Adrenal gland (tissue), 12 donors: Measurements from ENCODE around the gene IRF8. TPM values are rescaled to one million over a fixed set of nuclear protein-coding genes. Genes with fewer than 3 reads are reported as not detected.

ENCODE experiments used
- DNase-seq, 7 donors: peaks; one replicate each; pipeline ENCODE4 v3.0.0-alpha.2; 2019 to 2020
- H3K27ac ChIP-seq, 5 donors: fragments of 200-600 bp; sonication (generic) in 4 of 5; 1 replicate in 3 of 5; 2 replicates in 2 of 5; pipeline versions ENCODE4 v1.5.1 to v1.8.0; 2016 to 2020; ENCODE audit warnings: mild to moderate bottlenecking in 1 of 5
- H3K27me3 ChIP-seq: fragments of 200-600 bp; 2 replicates; pipeline ENCODE4 v1.8.0; 2021
- H3K36me3 ChIP-seq, 2 donors: fragments of 200-600 bp; replicated peaks in 1 of 2; 1 replicate in 1 of 2; 2 replicates in 1 of 2; pipeline versions ENCODE4 v1.5.1 to v1.8.0; 2018 to 2022
- H3K4me1 ChIP-seq, 2 donors: fragments of 200-600 bp; replicated peaks in 1 of 2; 1 replicate in 1 of 2; 2 replicates in 1 of 2; pipeline versions ENCODE4 v1.5.1 to v1.8.0; 2018 to 2021
- H3K4me3 ChIP-seq, 4 donors: fragments of 200-600 bp; sonication (generic) in 3 of 4; one replicate each; pipeline ENCODE4 v1.5.1; 2016 to 2018
- H3K9me3 ChIP-seq, 3 donors: fragments of 200-600 bp; sonication (generic) in 1 of 3; replicated peaks in 1 of 3; 1 replicate in 2 of 3; 2 replicates in 1 of 3; pipeline versions ENCODE4 v1.5.1 to v1.8.0; 2016 to 2021
- POLR2A ChIP-seq, 2 donors: fragments of 450-650 bp; IDR thresholded peaks; one replicate each; pipeline ENCODE4 v1.6.1; 2017; ENCODE audit warnings: antibody characterized with exemption in 2 of 2, mild to moderate bottlenecking in 2 of 2, moderate library complexity in 1 of 2
- WGBS, 4 donors: extraction: QIAGEN DNeasy Blood & Tissue Kit in 2 of 4; methylation state at CpG; one replicate each; pipeline versions ENCODE4 v1.1.5 to v1.1.7; 2013 to 2017; 5-methylcytosine and 5-hydroxymethylcytosine counted together
- intact Hi-C, 2 donors: fragments of 100-400 bp; cut with DNase I; formaldehyde crosslinking; loops; one replicate each; pipeline versions ENCODE4 v1.14.1 to v1.15.0; 2022 to 2023
- polyA plus RNA-seq, 3 donors: library from polyadenylated mRNA; stranded (reverse); fragments of 200-250 nt in 2 of 3; fragments of 350-450 nt in 1 of 3; fragmentation: Illumina TruSeq in 1 of 3; extraction: RNeasy Lipid Tissue Mini Kit (QIAGEN cat#74804) in 1 of 3; gene quantifications; one replicate each; pipeline ENCODE4 v1.2.3, GENCODE V29; 2013 to 2014
- total RNA-seq, 9 donors: library from RNA; depleted of rRNA in 4 of 9; stranded (reverse); fragments of >200 nt in 4 of 9; fragments of 120-200 nt in 1 of 9; fragmentation: NEBNext Ultra II Directional in 1 of 9; extraction: Animal tissue kit (Norgen Biotek cat#: 25700) in 1 of 9; gene quantifications; one replicate each; pipeline versions ENCODE4 v1.1.0 to v1.2.4, GENCODE V29; 2013 to 2023
- TF ChIP-seq, protein P1 (sequence below), 6 experiments: fragments of 450-650 bp in 4 of 6; fragments of 200-600 bp in 2 of 6; sonication (generic) in 1 of 6; IDR thresholded peaks; 1 replicate in 5 of 6; 2 replicates in 1 of 6; pipeline versions ENCODE4 v1.5.1 to v1.8.0; 2016 to 2021; ENCODE audit warnings: antibody characterized with exemption in 6 of 6, mild to moderate bottlenecking in 2 of 6, moderate library complexity in 1 of 6
- donor health status: healthy with polysubstance abuse.
- donor health status: Bipolar disorder and iron deficiency.
- donor health status: DM: yes; HTN: yes; CAD: no.
- donor health status: DM: no; HTN: no; CAD: no.
- donor health status: DM: no; HTN: no; CAD: no.
- donor health status: DM: yes; HTN: yes; CAD: no.

IRF8 gene
- total and polyA plus RNA-seq, 12 donors: 3.4 to 40.1 (median 16.3) TPM

DNA sequence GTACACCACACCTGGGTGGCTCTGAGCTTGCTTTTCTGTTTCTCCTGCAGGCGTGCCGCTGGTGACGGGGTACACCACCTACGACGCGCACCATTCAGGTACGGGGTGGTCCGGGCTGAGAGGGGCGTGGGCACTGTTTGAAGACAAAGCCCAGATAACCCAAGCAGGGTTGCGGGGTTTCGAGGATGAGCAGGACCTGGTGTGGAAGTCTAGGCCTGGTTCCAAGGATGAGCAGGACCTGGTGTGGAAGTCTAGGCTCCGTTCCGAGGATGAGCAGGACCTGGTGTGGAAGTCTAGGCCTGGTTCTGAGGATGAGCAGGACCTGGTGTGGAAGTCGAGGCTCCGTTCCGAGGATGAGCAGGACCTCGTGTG, 15.4 kb downstream of the IRF8 start:
- Histone ChIP-seq H3K27ac (no peak overlapping the region), H3K4me1 (peaks cover 7 to 24% of the 10 kb centered on the region in 2 donors), H3K36me3 (peaks cover 0 to 6% of the 10 kb centered on the region in 2 donors), H3K27me3 (no peaks in the 10 kb centered on the region), H3K9me3 (no peaks in the 10 kb centered on the region), H3K4me3 (no peak overlapping the region)
- WGBS, 4 donors: 88 to 96% (median 89%) methylated on average over 17 of the region's 17 CpGs
- TF ChIP-seq, protein P1, sequence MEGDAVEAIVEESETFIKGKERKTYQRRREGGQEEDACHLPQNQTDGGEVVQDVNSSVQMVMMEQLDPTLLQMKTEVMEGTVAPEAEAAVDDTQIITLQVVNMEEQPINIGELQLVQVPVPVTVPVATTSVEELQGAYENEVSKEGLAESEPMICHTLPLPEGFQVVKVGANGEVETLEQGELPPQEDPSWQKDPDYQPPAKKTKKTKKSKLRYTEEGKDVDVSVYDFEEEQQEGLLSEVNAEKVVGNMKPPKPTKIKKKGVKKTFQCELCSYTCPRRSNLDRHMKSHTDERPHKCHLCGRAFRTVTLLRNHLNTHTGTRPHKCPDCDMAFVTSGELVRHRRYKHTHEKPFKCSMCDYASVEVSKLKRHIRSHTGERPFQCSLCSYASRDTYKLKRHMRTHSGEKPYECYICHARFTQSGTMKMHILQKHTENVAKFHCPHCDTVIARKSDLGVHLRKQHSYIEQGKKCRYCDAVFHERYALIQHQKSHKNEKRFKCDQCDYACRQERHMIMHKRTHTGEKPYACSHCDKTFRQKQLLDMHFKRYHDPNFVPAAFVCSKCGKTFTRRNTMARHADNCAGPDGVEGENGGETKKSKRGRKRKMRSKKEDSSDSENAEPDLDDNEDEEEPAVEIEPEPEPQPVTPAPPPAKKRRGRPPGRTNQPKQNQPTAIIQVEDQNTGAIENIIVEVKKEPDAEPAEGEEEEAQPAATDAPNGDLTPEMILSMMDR (IDR thresholded peaks at IDR 0.05): no peak
- no peak for TF ChIP-seq POLR2A (IDR thresholded peaks at IDR 0.05)
- intact Hi-C loops: no loop called here
- no peak for DNase-seq

DNA sequence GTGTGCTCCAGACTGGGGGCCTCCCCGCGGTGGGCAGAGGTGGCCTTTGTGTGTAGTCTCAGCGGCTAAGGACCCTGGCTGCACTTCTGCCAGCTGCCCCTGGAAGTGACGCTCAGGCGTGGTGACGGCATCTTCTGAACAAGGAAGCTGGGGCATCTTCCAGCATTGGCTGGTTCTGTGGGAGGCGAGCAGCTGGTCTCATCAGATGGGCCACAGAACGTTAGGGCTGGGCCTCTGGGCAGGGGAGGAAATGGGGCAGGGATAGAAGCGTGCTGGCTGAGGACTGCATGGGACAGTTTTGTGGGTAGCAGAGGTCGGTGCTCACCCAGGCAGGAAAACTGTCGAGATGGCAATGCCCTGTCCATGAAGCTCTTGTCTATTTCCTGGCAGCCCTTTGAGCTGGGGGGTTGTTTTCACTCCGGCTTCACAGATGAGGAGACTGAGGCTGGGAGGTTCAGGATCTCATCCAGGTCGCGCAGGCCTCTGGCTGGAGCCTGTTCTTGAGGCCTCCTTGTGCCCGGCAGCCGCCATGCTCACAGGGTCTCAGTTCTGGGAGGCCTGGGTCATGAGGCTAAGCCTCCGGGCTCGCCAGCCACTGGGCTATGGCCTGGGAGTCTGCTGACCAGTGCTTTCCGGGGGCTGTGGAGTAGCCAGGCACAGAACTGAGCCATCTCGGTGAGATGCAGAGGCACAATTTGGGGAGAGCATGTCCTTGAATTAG, 16.3 kb downstream of the IRF8 start:
- 71 to 85% (median 79%) methylated on average over 11 to 20 of the region's 20 CpGs for WGBS, 4 donors
- peak overlapping the region in 1 of 5 donors; percentile 17 for H3K27ac ChIP-seq
- no peak overlapping the region for H3K4me3 ChIP-seq
- H3K36me3 ChIP-seq: peaks cover 0 to 10% of the 10 kb centered on the region in 2 donors
- no peak for DNase-seq
- no peaks in the 10 kb centered on the region for H3K9me3 ChIP-seq
- no peak for TF ChIP-seq POLR2A (IDR thresholded peaks at IDR 0.05)
- TF ChIP-seq, protein P1 (IDR thresholded peaks at IDR 0.05): no peak
- intact Hi-C loops: no loop called here
- H3K27me3 ChIP-seq: no peaks in the 10 kb centered on the region
- peaks cover 7 to 21% of the 10 kb centered on the region in 2 donors for H3K4me1 ChIP-seq

DNA sequence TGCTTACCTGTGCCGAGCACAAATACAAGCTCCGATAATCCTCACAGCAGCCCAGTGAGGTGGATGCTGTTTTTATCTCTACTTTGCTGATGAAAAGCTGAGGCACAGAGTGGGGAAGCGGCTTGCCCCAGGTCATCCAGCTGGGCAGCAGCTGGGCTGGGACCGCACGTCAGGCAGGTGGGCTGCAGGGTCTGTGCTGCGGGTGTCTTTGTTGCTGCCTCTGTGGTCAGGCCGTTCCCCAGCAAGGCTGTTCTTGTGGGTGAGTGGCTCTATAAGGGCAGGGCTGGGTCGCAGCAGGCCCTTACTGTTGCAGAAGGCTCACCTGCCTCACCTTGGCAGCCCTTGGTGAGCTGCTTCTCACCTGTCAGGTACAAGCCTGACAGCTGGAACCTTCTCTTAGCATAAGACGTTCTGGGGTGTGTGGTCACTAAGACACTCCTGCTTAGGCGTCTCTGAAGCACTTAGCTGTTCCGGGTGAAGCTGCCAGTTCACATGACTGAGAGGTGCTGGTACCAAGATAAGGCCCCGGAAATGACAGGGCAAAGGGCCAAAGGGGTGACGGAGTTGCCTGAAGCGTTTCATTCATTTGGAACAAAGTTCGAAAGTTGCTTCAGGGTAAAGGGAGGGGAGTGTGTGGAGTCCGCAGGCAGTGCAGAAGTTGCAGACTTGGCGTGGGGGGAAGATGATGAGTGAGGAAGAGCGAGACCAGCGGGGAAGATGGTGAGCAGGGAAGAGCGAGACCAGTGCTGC, 17.4 kb downstream of the IRF8 start:
- H3K4me1 ChIP-seq: peaks cover 7 to 21% of the 10 kb centered on the region in 2 donors

DNA sequence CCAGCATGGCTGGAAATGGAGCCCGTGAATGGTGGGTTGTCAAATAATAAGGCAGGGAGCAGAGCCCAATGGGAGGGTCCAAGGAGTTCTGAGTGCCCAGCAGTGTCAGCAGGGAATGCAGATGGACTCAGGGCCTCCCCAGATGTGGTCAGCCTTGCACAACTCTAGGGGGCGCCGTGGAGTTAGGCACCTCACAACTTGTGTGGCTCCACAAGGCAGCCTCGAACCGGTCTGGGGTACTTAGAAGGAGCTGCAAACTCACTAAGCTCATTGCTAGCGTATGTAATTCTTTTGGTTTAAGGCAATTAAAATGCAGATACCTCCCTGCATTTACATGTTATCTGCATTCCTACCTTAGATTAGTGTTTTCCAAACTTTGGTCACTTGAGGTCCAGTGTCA, 18.1 kb downstream of the IRF8 start:
- H3K36me3 ChIP-seq: peaks cover 0 to 10% of the 10 kb centered on the region in 2 donors
- H3K4me1 ChIP-seq: peaks cover 3 to 14% of the 10 kb centered on the region in 2 donors
- H3K27ac ChIP-seq: peak overlapping the region in 1 of 5 donors; percentile 61
- H3K27me3 ChIP-seq: no peaks in the 10 kb centered on the region
- intact Hi-C loops: no loop called here
- H3K9me3 ChIP-seq: no peaks in the 10 kb centered on the region
- no peak for DNase-seq
- TF ChIP-seq POLR2A (IDR thresholded peaks at IDR 0.05): no peak
- TF ChIP-seq, protein P1 (IDR thresholded peaks at IDR 0.05): no peak
- no peak overlapping the region for H3K4me3 ChIP-seq
- 76 to 90% (median 80%) methylated on average over 4 to 6 of the region's 6 CpGs for WGBS, 4 donors

More for the DNA sequence above, 17.4 kb downstream of the IRF8 start:
- TF ChIP-seq POLR2A (IDR thresholded peaks at IDR 0.05): no peak
- TF ChIP-seq, protein P1 (IDR thresholded peaks at IDR 0.05): no peak
- Histone ChIP-seq H3K36me3 (peaks cover 0 to 10% of the 10 kb centered on the region in 2 donors), H3K4me3 (no peak overlapping the region), H3K27ac (peak overlapping the region in 1 of 5 donors; percentile 61), H3K9me3 (no peaks in the 10 kb centered on the region), H3K27me3 (no peaks in the 10 kb centered on the region)
- WGBS, 4 donors: 59 to 67% (median 62%) methylated on average over 19 to 20 of the region's 20 CpGs
- DNase-seq: peak in 6 of 7 donors; percentile 52 to 79 (median 66)
- intact Hi-C loops: no loop called here
